CD14-positive monocyte (primary cell): ENCODE results near the gene RETREG3. TPM values are rescaled to one million over a fixed set of nuclear protein-coding genes. Genes with fewer than 3 reads are reported as not detected.

ENCODE experiments used
- DNase-seq, 3 donors: peaks; one replicate each; pipeline ENCODE4 v3.0.0-alpha.2; 2011 to 2022
- H2AFZ ChIP-seq: 2 replicates; pipeline ENCODE4 v1.6.0; 2012; ENCODE audit warnings: mild to moderate bottlenecking, low read depth, low read length, inconsistent platforms; ENCODE audit not compliant: insufficient read depth, poor library complexity, severe bottlenecking
- H3K27ac ChIP-seq, 2 donors: 1 replicate in 1 of 2; 2 replicates in 1 of 2; pipeline ENCODE4 v1.5.1; 2012 to 2013; ENCODE audit warnings: low read length in 2 of 2, control low read depth in 1 of 2, inconsistent platforms in 1 of 2, low read depth in 1 of 2, mild to moderate bottlenecking in 1 of 2
- H3K27me3 ChIP-seq, 2 donors: one replicate each; pipeline versions ENCODE4 v1.6.0 to v1.6.1; 2011 to 2013; ENCODE audit warnings: low read length in 2 of 2; ENCODE audit not compliant: control insufficient read depth in 2 of 2, insufficient read depth in 2 of 2
- H3K36me3 ChIP-seq, 2 donors: replicated peaks in 1 of 2; 1 replicate in 1 of 2; 2 replicates in 1 of 2; pipeline versions ENCODE4 v1.5.1 to v1.6.1; 2012 to 2013; ENCODE audit warnings: low read length in 2 of 2, control low read depth in 1 of 2, inconsistent platforms in 1 of 2, mild to moderate bottlenecking in 1 of 2; ENCODE audit not compliant: insufficient read depth in 2 of 2, control insufficient read depth in 1 of 2
- H3K4me1 ChIP-seq, 2 donors: 1 replicate in 1 of 2; 2 replicates in 1 of 2; pipeline versions ENCODE4 v1.5.1 to v1.6.1; 2012 to 2013; ENCODE audit warnings: low read length in 2 of 2, control low read depth in 1 of 2, inconsistent platforms in 1 of 2, mild to moderate bottlenecking in 1 of 2, moderate library complexity in 1 of 2; ENCODE audit not compliant: insufficient read depth in 2 of 2, control insufficient read depth in 1 of 2
- H3K4me2 ChIP-seq: replicated peaks from 2 replicates; pipeline ENCODE3; 2012; ENCODE audit warnings: low read length, moderate library complexity, mild to moderate bottlenecking; ENCODE audit not compliant: poor library complexity, severe bottlenecking; ENCODE audit errors: extremely low read depth
- H3K4me3 ChIP-seq, 3 experiments: fragments of 200-600 bp in 1 of 3; sonication (generic) in 1 of 3; replicated peaks in 1 of 3; 1 replicate in 2 of 3; 2 replicates in 1 of 3; pipeline ENCODE4 v1.5.1; 2011 to 2013; ENCODE audit warnings: low read length in 3 of 3, mild to moderate bottlenecking in 3 of 3, control low read depth in 2 of 3, low read depth in 2 of 3, inconsistent platforms in 1 of 3, moderate library complexity in 1 of 3
- H3K79me2 ChIP-seq: 2 replicates; pipeline ENCODE4 v1.6.0; 2012; ENCODE audit warnings: mild to moderate bottlenecking, control low read depth, inconsistent platforms, low read length, moderate library complexity; ENCODE audit not compliant: insufficient read depth
- H3K9ac ChIP-seq: 2 replicates; pipeline ENCODE4 v1.6.0; 2017; ENCODE audit warnings: low read length, mild to moderate bottlenecking; ENCODE audit not compliant: insufficient read depth, poor library complexity, severe bottlenecking
- H3K9me3 ChIP-seq, 2 donors: replicated peaks in 1 of 2; 1 replicate in 1 of 2; 2 replicates in 1 of 2; pipeline versions ENCODE4 v1.5.1 to v1.6.1; 2012 to 2013; ENCODE audit warnings: low read length in 2 of 2, control low read depth in 1 of 2; ENCODE audit not compliant: control insufficient read depth in 1 of 2, insufficient read depth in 1 of 2
- H4K20me1 ChIP-seq: 2 replicates; pipeline ENCODE4 v1.6.0; 2012; ENCODE audit warnings: mild to moderate bottlenecking, low read length, control low read depth, moderate library complexity; ENCODE audit not compliant: insufficient read depth
- H3K27ac Mint-ChIP-seq, 7 donors: one replicate each; pipeline ENCODE4 v1.8.0; 2020; ENCODE audit warnings: mild to moderate bottlenecking in 7 of 7, mixed read lengths in 7 of 7, moderate library complexity in 6 of 7, inconsistent platforms in 2 of 7
- H3K27me3 Mint-ChIP-seq, 3 donors: one replicate each; pipeline ENCODE4 v1.8.0; 2021 to 2022; ENCODE audit warnings: low read depth in 3 of 3, mild to moderate bottlenecking in 3 of 3, mixed read lengths in 3 of 3, moderate library complexity in 3 of 3, inconsistent platforms in 1 of 3
- H3K36me3 Mint-ChIP-seq, 2 donors: one replicate each; pipeline ENCODE4 v1.8.0; 2020; ENCODE audit warnings: mixed read lengths in 2 of 2, inconsistent platforms in 1 of 2, mild to moderate bottlenecking in 1 of 2
- H3K4me1 Mint-ChIP-seq: one replicate; pipeline ENCODE4 v1.8.0; 2020; ENCODE audit warnings: mild to moderate bottlenecking, mixed read lengths
- H3K4me3 Mint-ChIP-seq, 2 donors: one replicate each; pipeline ENCODE4 v1.8.0; 2020; ENCODE audit warnings: mild to moderate bottlenecking in 2 of 2, mixed read lengths in 2 of 2, moderate library complexity in 1 of 2
- H3K9me3 Mint-ChIP-seq, 7 donors: one replicate each; pipeline ENCODE4 v1.8.0; 2020 to 2022; ENCODE audit warnings: mixed read lengths in 7 of 7, mild to moderate bottlenecking in 6 of 7, moderate library complexity in 6 of 7, inconsistent platforms in 2 of 7
- WGBS: methylation state at CpG from one replicate; pipeline ENCODE4 v1.1.5; 2013; ENCODE audit warnings: missing lambda C conversion rate; ENCODE audit not compliant: insufficient coverage; 5-methylcytosine and 5-hydroxymethylcytosine counted together
- intact Hi-C, 2 donors: fragments of 100-400 bp; cut with micrococcal nuclease; formaldehyde crosslinking; loops; one replicate each; pipeline versions ENCODE4 v1.15.0 to v1.15.1; 2023
- polyA plus RNA-seq, 3 donors: library from polyadenylated mRNA; depleted of rRNA in 1 of 3; unstranded in 2 of 3; stranded (reverse) in 1 of 3; fragments of 300-500 nt in 2 of 3; fragments of >200 nt in 1 of 3; fragmentation: Illumina TruSeq in 2 of 3; gene quantifications; 1 replicate in 2 of 3; 2 replicates in 1 of 3; pipeline ENCODE4 v1.2.3, GENCODE V29; 2012 to 2021
- TF ChIP-seq, protein P1 (sequence below): fragments of 200-600 bp; IDR thresholded peaks from one replicate; pipeline ENCODE4 v1.8.0; 2022; ENCODE audit warnings: antibody characterized with exemption, mild to moderate bottlenecking

RETREG3 gene
- polyA plus RNA-seq, 3 donors = 34.0 to 69.9 (median 69.9) TPM

DNA sequence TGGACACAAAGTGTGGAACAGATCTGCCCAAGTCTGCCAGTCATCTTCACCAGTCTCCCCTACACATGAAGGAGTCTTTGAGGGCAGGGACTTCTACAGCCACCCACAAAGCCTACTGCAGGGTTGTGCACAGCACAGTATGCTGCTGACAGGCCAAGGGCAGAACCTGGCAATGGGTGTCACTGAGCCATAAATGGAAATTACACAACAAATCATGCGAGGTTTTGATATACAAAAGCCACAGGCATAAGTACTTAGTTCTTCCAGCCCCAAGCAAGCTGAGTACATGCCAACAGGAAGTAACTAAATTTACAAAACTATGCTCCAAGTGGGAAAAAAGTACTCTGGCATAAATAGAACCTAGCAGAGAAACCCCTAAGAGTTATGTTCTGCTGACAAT, 23.8 kb downstream of the RETREG3 start:
- H3K4me3 Mint-ChIP-seq = peak overlapping the region in 1 of 2 donors; percentile 61
- Histone ChIP-seq H3K4me1 (peaks cover 16 to 19% of the 10 kb centered on the region in 2 donors), H4K20me1 (peaks cover 4% of the 10 kb centered on the region), H3K9me3 (no peaks in the 10 kb centered on the region), H3K9ac (peak overlapping the region; percentile 4), H3K4me2 (peak overlapping the region; percentile 42), H3K79me2 (no peaks in the 10 kb centered on the region), H3K4me3 (peak overlapping the region in 1 of 3 experiments; percentile 32), H3K36me3 (peaks cover 78 to 96% of the 10 kb centered on the region in 2 donors), H2AFZ (no peak overlapping the region), H3K27me3 (no peaks in the 10 kb centered on the region), H3K27ac (peak overlapping the region; percentile 55 to 74)
- intact Hi-C loops = no loop called here
- peak in 1 of 3 donors; percentile 28 for DNase-seq
- WGBS = no CpG with 5 or more reads among the region's 1 CpG
- peaks cover 0 to 3% (median 0%) of the 10 kb centered on the region in 3 donors for H3K27me3 Mint-ChIP-seq
- peaks cover 87 to 94% of the 10 kb centered on the region in 2 donors for H3K36me3 Mint-ChIP-seq
- TF ChIP-seq, protein P1, sequence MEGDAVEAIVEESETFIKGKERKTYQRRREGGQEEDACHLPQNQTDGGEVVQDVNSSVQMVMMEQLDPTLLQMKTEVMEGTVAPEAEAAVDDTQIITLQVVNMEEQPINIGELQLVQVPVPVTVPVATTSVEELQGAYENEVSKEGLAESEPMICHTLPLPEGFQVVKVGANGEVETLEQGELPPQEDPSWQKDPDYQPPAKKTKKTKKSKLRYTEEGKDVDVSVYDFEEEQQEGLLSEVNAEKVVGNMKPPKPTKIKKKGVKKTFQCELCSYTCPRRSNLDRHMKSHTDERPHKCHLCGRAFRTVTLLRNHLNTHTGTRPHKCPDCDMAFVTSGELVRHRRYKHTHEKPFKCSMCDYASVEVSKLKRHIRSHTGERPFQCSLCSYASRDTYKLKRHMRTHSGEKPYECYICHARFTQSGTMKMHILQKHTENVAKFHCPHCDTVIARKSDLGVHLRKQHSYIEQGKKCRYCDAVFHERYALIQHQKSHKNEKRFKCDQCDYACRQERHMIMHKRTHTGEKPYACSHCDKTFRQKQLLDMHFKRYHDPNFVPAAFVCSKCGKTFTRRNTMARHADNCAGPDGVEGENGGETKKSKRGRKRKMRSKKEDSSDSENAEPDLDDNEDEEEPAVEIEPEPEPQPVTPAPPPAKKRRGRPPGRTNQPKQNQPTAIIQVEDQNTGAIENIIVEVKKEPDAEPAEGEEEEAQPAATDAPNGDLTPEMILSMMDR = no peak
- peak overlapping the region; percentile 84 to 94 (median 93) for H3K27ac Mint-ChIP-seq
- H3K4me1 Mint-ChIP-seq = peaks cover 25% of the 10 kb centered on the region
- peaks cover 0 to 2% (median 0%) of the 10 kb centered on the region in 7 donors for H3K9me3 Mint-ChIP-seq

DNA sequence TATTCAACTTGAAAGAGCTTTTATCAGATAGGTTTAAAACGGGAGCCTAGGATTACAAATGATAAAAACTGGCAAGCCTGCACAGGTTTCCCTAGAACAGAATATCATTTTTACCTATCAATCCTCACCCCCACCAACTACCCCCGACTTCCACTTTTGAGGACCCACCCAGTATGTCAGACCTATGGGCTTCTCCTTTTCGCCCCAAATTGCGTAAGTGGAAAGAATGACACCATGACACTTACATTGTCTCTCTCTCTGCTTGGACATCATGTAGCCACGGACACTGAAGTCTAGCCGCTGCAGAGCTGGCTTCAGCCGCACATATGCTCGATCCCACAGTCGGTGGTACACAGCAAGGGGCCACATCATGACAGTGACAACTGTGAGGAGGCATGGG, 24.3 kb downstream of the RETREG3 start:
- no peaks in the 10 kb centered on the region for H3K27me3 ChIP-seq
- Mint-ChIP-seq H3K27me3 (peaks cover 0 to 3% (median 0%) of the 10 kb centered on the region in 3 donors), H3K27ac (peak overlapping the region; percentile 84 to 94 (median 93)), H3K4me3 (peak overlapping the region in 1 of 2 donors; percentile 61), H3K36me3 (peaks cover 87 to 94% of the 10 kb centered on the region in 2 donors), H3K4me1 (peaks cover 25% of the 10 kb centered on the region), H3K9me3 (no peaks in the 10 kb centered on the region)
- peak overlapping the region; percentile 42 for H3K4me2 ChIP-seq
- peak overlapping the region; percentile 55 to 74 for H3K27ac ChIP-seq
- peaks cover 78 to 96% of the 10 kb centered on the region in 2 donors for H3K36me3 ChIP-seq
- intact Hi-C loops = no loop called here
- TF ChIP-seq, protein P1 = no peak
- peaks cover 16 to 19% of the 10 kb centered on the region in 2 donors for H3K4me1 ChIP-seq
- DNase-seq = peak; percentile 54 to 75 (median 73)
- no peaks in the 10 kb centered on the region for H3K9me3 ChIP-seq
- H3K9ac ChIP-seq = no peak overlapping the region
- no peaks in the 10 kb centered on the region for H3K79me2 ChIP-seq
- WGBS = 42% methylated on average over 7 of the region's 9 CpGs
- H3K4me3 ChIP-seq = peak overlapping the region in 1 of 3 experiments; percentile 32
- H2AFZ ChIP-seq = no peak overlapping the region
- H4K20me1 ChIP-seq = peaks cover 4% of the 10 kb centered on the region
